Effector memory CD4-positive, alpha-beta T cell (primary cell): ENCODE data around the gene ITPA.

ENCODE experiments used
- DNase-seq, 3 donors: peaks; one replicate each; pipeline ENCODE4 v3.0.0-alpha.2; 2020
- H3K27ac ChIP-seq: 2 replicates; pipeline ENCODE4 v1.7.0; 2013; ENCODE audit warnings: mild to moderate bottlenecking, low read length, moderate library complexity; ENCODE audit not compliant: insufficient read depth, poor library complexity, severe bottlenecking
- H3K27me3 ChIP-seq: replicated peaks from 2 replicates; pipeline ENCODE4 v1.7.0; 2013; ENCODE audit warnings: mild to moderate bottlenecking, low read length; ENCODE audit not compliant: insufficient read depth, control insufficient read depth, poor library complexity, severe bottlenecking
- H3K36me3 ChIP-seq: 2 replicates; pipeline ENCODE4 v1.7.0; 2013; ENCODE audit warnings: mild to moderate bottlenecking, low read length, moderate library complexity; ENCODE audit not compliant: control insufficient read depth, insufficient read depth
- H3K4me1 ChIP-seq: 2 replicates; pipeline ENCODE4 v1.7.0; 2013; ENCODE audit warnings: low read length, mild to moderate bottlenecking; ENCODE audit not compliant: control insufficient read depth, insufficient read depth, poor library complexity, severe bottlenecking
- H3K4me3 ChIP-seq: 2 replicates; pipeline ENCODE4 v1.7.0; 2013; ENCODE audit warnings: low read length, low read depth, mild to moderate bottlenecking; ENCODE audit not compliant: insufficient read depth, poor library complexity, severe bottlenecking
- H3K9me3 ChIP-seq: 2 replicates; pipeline ENCODE4 v1.7.0; 2013; ENCODE audit warnings: mild to moderate bottlenecking, low read length, moderate library complexity; ENCODE audit not compliant: control insufficient read depth

Gene ITPA

GRCh38 chr20:3228750-3229032 is 19.4 kb downstream of the ITPA start:
- Histone ChIP-seq H3K4me1 (no peaks in the 10 kb centered on the region), H3K36me3 (no peaks in the 10 kb centered on the region), H3K4me3 (no peak overlapping the region), H3K27ac (no peak overlapping the region), H3K9me3 (no peaks in the 10 kb centered on the region), H3K27me3 (no peaks in the 10 kb centered on the region)
- DNase-seq = no peak

GRCh38 chr20:3229158-3229557 is 19.9 kb downstream of the ITPA start:
- H3K4me3 ChIP-seq = no peak overlapping the region
- DNase-seq = no peak
- H3K27ac ChIP-seq = no peak overlapping the region
- H3K9me3 ChIP-seq = no peaks in the 10 kb centered on the region
- H3K27me3 ChIP-seq = no peaks in the 10 kb centered on the region
- H3K4me1 ChIP-seq = no peaks in the 10 kb centered on the region
- no peaks in the 10 kb centered on the region for H3K36me3 ChIP-seq

- H3K27ac ChIP-seq = no peak overlapping the region
- H3K9me3 ChIP-seq = no peaks in the 10 kb centered on the region
- H3K36me3 ChIP-seq = no peaks in the 10 kb centered on the region
- H3K27me3 ChIP-seq = no peaks in the 10 kb centered on the region
- H3K4me1 ChIP-seq = no peaks in the 10 kb centered on the region
- DNase-seq = no peak
- no peak overlapping the region for H3K4me3 ChIP-seq
These were observed 20.5 kb downstream of the ITPA start for GRCh38 chr20:3229798-3230197.

DNA sequence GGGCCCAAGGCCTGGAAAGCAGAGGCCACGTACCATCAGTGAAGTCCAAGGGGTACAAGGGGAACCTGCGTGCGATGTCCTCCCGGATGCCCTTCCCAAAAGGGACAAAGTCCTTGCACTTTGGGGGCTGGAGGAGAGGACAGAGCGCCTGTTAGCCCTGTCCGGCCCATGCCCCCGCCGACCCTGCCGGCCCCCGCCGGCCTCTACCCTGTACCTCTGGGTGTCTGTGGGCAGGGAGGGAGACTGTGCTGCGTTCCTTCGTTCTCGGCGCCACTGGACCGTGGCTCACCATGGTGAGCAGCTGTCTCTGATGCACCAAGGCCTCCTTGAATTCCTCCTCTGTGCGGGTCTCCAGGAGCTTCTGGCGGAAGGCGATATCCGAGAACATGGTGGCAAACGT is 21.8 kb downstream of the ITPA start:
- DNase-seq = no peak
- no peak overlapping the region for H3K4me3 ChIP-seq
- H3K36me3 ChIP-seq = no peaks in the 10 kb centered on the region
- no peak overlapping the region for H3K27ac ChIP-seq
- no peaks in the 10 kb centered on the region for H3K27me3 ChIP-seq
- H3K9me3 ChIP-seq = no peaks in the 10 kb centered on the region
- no peaks in the 10 kb centered on the region for H3K4me1 ChIP-seq

DNA sequence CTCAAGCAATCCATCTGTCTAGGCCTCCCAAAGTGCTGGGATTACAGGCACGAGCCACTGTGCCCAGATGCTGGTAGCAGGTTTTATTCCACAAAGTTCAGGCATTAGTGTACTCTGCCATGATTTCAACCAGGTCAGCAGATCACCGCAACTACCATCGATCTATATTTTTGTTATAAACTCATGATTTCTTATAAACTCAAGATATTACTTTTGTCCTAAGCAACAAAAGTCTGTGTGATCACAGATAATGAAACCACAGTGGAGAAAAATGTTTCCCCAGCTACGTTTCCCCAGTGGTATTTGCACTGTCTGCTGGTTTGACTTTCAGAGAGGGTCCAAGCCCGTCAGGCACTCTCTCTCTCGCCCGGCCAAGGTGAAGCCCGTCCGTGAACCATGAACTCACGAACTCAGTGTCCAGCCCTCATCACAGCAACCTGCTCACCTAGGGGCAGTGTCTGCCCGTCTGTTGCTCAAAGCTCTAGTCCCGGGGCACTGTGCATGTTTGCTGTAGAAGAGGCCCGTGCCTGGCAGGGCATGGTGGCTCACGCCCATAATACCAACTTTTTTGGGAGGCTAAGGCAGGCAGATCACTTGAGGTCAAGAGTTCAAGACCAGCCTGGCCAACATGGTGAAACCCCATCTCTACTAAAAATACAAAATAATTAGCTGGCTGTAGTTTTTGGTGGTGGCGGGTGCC is 22.7 kb downstream of the ITPA start:
- Histone ChIP-seq H3K27ac (no peak overlapping the region), H3K4me1 (no peaks in the 10 kb centered on the region), H3K4me3 (no peak overlapping the region), H3K27me3 (peaks cover 4% of the 10 kb centered on the region), H3K36me3 (no peaks in the 10 kb centered on the region), H3K9me3 (no peaks in the 10 kb centered on the region)
- no peak for DNase-seq

DNA sequence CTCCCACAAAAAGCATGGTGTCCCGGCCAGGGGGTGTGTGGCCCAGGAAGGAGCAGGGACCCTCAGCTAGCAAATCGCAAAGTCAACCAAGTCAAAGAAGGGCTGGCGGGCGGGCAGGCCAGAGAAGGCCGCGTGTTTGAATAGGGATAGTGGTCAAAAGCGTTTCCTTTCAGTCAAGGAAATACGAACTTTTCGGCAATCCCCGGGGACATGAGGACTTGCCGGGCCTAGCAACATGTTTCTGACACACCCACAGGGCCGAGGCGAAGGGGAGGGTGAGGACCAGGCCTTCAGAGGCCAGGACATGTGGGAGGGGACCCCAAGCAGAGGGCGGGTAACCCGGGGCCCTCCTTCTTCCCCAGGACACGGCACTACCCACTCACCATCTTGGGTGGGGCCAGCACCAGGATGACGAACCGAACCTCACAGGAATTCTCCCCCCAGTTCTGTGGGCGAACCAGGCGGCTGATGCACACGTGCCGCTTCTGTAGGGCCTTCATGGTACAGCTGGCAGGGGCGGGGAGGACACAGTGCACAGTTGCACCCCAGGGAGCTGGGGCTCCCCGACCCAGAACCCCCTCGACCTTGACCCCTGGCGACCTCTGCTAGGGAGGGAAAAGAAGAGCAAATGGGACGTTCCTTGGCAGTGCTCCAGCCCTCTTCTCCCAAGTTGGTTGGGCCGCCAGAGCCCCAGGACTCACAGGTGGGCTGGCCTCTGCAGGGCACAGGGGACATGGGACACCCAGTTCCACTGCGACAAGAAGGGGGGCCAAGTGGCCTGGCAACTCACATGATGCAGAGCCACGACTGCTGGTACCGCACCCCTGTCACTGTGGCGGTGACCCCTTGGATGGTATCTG is 24.1 kb downstream of the ITPA start:
- H3K27ac ChIP-seq = no peak overlapping the region

GRCh38 chr20:3233991-3234498 is 24.7 kb downstream of the ITPA start:
- Histone ChIP-seq H3K9me3 (no peaks in the 10 kb centered on the region), H3K36me3 (no peaks in the 10 kb centered on the region), H3K27me3 (peaks cover 14% of the 10 kb centered on the region), H3K4me1 (peaks cover 10% of the 10 kb centered on the region), H3K4me3 (no peak overlapping the region), H3K27ac (no peak overlapping the region)
- DNase-seq = no peak

More for the DNA sequence above, 24.1 kb downstream of the ITPA start:
- Histone ChIP-seq H3K4me1 (peaks cover 8% of the 10 kb centered on the region), H3K27me3 (peaks cover 11% of the 10 kb centered on the region), H3K36me3 (no peaks in the 10 kb centered on the region), H3K4me3 (no peak overlapping the region), H3K9me3 (no peaks in the 10 kb centered on the region)
- DNase-seq = no peak

DNA sequence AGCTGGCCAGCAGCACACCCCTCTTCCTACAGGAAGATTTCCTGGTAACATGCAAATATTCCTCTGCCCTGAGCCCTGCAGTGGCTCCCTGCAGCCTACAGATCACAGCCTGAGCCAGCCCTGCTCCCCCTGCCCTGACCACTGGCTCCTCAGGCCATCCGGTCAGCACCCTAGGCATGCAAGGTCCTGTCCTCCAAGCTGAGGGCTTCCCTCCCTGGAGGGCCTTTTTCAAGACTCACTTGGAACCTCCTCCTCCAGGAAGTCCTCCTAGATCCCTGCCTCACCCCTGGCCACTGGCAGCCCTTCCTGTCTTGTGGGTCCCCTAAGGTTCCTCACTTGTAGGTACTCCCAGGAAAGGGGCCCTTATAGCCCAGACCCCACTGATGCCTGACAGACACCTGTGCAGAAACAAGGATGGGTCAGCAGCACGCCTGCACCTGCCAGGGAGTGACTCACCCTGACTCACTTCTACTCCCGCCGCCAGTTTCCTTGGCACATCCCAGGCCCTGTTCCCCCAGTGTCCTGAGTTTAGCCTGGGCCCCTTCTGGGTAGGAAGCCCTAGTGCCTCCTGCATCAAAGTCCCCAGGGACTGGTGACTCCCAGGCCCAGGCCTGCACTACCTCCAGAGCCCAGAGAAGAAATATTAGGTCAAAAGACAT is 26.5 kb downstream of the ITPA start:
- Histone ChIP-seq H3K27ac (no peak overlapping the region), H3K4me3 (no peak overlapping the region), H3K36me3 (no peaks in the 10 kb centered on the region), H3K27me3 (peaks cover 14% of the 10 kb centered on the region), H3K4me1 (peaks cover 13% of the 10 kb centered on the region), H3K9me3 (no peaks in the 10 kb centered on the region)
- no peak for DNase-seq

GRCh38 chr20:3237011-3237957 is 28.0 kb downstream of the ITPA start:
- DNase-seq = no peak
- no peak overlapping the region for H3K27ac ChIP-seq
- no peaks in the 10 kb centered on the region for H3K36me3 ChIP-seq
- no peaks in the 10 kb centered on the region for H3K9me3 ChIP-seq
- peaks cover 14% of the 10 kb centered on the region for H3K27me3 ChIP-seq
- H3K4me1 ChIP-seq = peaks cover 13% of the 10 kb centered on the region
- H3K4me3 ChIP-seq = peak overlapping the region; percentile 86
